Ammon's horn (tissue), 1 donor: Measurements from ENCODE around the gene ENTHD1.
A peak's percentile ranks its signal among the peaks of the same experiment; 100 is the strongest.
"Not testable (repeated sequence)": the region's sequence is repeated elsewhere in the genome, so short reads cannot be mapped to it uniquely, and the experiment has no call there.

ENCODE experiments used
- DNase-seq: peaks from one replicate; pipeline ENCODE4 v3.0.0-alpha.2; 2016; ENCODE audit warnings: low spot score

Gene ENTHD1

DNA sequence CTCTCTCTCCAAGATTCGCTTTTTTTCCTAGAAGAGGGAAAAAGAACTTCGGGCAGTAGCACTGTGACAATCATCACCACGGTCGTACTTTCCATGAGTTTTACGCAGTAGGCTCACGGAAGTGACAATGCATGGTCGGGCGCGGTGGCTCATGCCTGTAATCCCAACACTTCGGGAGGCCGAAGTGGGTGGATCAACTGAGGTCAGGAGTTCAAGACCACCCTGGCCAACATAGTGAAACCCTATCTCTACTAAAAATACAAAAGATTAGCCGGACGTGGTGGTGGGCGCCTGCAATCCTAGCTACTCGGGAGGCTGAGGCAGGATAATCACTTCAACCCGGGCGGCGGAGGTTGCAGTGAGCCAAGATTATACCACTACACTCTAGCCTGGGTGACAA, 30.7 kb upstream of the ENTHD1 start:
- DNase-seq, result no peak

DNA sequence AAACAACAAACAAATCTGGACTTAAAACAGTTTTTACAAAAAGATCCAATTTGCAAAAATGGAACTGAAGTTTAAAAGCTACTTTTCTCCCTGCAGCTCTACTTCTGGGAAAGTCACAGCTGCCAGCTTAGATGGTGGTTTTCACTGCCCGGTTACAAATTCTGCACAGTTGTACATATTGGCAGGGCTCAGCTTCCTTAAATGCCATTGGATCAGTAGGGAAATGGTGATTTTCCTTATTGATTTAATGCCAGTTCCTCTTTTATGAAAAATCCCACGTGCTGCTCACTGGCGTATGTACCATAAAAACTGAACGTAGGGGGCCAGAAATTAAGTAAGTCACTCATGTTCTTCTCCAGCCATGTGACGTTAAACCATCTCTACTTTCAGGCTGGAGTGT, 30.1 kb upstream of the ENTHD1 start:
- DNase-seq, result no peak

DNA sequence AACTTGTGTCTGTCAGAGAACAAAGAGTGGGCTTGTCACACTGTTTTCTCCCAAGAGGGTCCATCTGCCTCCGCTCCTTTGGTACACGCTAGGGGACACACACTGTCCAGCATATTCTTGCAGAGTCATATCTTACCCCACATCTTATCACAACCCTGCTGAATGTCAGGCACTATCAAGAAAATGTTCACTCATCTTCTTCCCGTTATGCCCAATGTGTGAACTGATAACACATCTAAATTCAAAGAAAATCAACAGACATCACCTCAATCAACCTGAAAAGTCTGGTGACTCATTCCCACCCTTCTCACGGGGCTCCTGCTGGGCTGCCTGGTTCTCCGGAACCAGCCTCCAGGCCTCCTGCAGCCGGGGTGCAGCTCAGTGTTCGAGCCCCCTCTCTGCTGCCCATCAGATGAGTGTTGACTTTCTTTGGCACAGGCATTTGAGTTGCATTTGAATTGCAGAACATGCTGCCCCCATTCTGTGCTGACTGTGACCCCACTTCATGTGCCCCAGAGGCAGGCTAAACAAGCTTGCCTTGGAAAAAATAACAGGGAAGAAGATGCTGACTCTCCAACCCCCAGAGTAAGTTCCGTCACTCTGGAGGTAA, 26.7 kb upstream of the ENTHD1 start:
- no peak for DNase-seq

DNA sequence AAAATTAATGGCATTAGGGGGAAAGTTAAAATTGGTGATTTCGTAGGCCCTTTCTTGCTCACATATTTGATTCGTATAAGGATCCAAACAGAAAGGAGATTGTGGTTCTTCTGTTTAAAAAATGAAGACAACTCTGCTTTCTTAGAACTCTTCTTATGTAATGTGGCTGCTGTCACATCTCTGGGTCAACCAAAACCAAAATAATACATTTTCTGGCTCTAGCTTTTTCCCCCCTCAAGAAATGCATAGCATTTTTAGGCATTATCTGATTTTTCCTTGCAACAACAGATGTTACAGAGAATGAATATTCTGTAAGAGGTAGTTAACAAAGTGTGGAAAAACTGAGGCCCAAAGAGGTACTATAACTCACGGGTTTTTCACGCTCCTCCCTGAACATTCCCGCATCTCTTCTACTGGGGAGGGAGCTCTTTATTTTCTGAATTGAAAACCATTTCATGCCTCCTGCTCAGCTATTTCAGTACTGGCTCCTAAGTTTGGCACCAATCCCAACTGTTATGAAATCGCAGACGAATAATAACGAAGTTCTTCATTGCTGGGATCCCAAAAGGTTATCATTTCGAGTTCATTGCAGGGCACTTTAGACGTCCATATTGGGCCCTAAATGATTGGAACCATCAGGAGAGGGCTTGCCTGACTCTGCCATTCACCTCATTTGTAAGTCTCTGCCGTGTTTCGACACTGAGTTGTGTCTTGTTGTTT, 24.4 kb upstream of the ENTHD1 start:
- no peak for DNase-seq

DNA sequence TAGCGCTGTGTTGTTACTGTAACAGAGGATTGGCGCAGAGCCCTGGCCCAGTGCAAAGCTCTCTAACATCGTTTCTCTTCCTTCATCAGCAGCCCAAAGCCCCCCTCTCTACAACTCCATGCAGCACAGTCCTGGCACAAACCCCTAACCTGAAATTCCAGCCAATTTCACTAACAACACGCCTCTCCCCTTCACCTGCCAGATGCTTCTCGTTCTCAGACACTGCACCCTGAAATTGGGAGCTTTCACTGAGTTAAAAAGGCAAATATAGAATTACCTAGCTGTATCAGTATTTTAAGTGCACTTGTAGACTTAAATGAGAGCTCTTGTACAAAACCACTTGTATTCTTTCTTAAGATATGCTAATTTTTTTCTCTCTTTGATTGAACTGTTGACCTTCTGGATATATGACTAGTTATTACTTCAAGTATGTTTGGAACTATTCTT, 23.7 kb upstream of the ENTHD1 start:
- DNase-seq, result no peak

DNA sequence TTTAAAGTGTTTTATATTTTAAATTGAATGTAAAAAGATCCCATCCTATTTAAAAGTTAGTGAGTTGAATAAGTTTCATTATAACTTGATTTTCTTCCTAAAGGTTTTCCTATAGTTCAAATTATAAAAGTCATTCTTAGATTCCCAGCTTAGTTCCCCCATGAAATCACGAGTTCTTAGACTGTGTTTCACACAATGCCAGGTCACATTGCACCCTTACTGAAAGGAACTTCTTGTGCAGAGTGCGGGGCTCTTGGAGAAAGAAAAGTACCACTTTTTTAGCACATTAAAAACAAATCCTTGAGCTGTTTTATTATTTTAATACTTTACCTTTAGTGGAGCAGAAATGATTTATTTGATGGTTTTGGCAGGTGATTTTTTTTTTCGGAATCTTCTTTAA, 22.9 kb upstream of the ENTHD1 start:
- no peak for DNase-seq

DNA sequence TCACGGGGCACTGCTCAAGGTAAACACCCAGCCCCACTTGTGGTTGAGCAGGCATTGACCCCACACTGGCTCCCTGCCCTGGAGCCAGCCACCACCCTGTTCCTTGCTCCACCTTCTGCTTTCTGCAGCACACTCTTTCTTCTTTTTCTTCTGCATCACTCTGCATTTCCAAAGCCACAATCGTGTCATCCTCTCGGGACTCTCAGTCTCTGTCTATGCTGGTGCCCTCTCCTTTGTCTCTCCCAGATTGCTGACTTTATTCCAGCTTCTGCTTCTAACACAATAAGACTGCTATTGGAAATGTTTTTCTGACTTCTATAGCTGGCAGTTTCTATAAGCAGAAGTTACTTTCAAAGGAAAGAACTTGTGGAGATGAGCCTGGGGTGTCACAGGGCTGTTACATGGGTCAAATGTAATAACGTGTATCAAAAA, 21.8 kb upstream of the ENTHD1 start:
- no peak for DNase-seq

DNA sequence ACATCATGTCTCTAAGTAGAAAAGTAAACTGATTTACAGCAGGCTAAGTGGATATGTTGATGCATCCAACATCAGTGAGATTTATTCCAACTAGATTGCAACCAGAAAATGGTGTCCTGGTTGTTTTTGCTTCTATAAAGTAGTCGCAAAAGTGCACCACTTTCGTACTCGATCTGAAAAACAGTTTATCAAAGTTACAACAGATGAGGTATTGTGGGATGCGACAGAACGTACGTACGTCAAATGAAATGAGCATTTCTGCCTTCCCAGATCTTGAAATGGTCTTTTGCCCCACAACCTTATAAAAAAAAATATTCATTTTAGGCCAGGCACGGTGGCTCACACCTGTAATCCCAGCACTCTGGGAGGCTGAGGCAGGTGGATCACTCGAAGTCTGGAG, 21.0 kb upstream of the ENTHD1 start:
- DNase-seq, result no peak

DNA sequence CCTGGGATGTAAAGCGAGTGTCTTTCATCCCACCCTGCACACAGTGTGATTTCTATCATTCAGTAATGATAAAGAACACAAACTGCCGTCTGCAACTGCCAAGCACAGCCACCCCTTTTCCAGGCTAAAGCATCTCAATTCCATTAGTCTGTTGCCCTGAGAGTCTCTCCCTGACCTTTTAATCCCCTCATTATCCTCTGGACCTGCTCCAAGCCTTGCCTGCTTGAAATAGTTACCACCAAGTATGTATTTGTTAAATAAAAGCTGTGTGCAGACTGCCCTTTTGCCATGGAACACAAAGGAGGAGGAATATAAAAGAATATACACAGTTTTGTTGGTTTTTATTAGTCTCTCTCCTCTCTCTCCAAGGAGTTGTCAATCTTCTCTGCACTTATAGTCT, 20.3 kb upstream of the ENTHD1 start:
- DNase-seq, result no peak

DNA sequence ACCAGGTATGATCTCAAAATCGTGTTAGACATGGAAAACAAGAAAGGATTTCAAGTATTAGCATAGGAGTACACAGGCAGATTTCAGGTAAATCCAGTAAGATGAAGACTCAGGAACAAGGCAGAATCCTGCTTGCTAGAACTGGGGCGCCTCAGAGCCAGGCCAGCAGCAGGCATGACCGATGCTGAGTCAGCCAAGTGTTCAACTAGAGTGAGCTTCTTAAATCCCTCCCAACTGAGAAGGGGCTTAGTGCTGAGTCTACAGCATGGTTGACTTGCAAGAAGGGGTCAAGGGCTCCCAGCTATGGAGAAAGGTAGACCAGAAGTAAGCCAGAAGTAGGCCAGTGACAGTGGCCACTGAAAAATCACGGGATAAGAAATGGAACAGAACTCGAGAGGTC, 19.8 kb upstream of the ENTHD1 start:
- no peak for DNase-seq

DNA sequence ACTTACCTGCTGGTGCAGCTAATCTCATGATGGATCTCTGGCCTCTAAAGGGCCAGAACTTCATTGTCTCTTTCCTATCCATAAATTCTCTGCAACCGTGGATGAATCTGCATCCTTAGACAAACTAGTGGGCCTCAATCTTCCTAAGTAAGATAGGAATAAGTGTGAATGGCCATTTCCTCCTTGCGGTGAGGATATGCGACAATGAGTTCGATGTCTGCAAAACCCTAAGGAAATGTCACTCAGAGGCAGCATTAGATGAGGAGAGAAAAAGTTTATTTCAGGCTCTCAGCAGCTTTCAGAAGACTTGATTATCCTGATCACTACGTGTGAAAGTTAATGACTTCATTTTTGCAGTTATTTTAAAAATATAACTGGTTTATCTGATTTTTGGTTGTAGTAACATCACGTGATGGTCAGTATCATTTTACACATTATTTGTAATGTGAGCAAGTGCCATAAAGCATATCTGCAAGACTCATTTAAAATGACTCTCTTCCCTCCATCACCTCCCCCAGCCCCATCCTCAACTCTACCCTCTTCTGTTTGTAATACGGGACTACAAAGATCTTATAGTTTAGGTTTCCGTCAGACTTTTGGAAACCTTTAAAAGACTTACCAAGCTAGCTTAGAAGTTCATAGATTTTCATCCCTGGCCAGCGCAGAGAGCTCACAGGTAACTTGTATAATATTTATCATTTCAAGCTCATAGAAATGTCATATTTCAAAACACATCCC, 17.5 kb upstream of the ENTHD1 start:
- no peak for DNase-seq

DNA sequence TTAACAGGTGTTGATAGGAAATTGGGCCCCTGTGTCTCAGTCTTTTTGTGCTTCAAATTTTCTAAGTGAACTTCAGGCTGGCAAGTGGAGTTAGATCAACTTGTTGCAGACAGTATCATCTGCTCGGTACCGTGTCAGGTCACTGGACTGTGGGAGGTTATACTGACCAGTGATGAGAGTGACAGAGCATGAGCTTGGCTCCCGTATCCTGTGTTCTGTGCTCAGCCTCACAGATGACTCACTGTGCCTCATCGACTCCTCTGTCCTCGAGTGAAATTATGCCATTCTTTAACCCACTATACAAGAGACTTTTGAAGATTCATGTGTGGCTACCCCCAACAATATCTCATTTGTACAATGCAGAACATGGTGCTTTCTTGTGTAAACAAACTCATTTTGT, 15.2 kb upstream of the ENTHD1 start:
- no peak for DNase-seq

DNA sequence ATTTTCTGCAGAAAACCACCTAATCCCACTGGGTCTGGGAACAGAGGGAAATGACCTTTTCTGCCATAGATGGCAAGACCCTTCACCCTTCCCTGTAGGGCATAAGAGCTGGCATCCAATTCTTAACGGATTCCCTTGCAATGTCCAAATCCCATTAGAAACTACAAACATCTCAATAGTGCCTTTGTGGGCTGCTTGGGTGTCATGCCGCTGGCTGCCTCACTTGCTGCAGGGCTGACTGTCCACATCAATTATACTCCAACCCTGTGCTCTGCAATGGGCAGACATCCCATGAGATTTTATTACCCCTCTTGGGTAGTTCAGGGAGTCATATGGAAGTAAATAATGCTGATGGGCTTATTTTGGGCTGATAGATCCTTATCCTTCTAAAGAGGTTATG, 14.6 kb upstream of the ENTHD1 start:
- DNase-seq, result no peak

DNA sequence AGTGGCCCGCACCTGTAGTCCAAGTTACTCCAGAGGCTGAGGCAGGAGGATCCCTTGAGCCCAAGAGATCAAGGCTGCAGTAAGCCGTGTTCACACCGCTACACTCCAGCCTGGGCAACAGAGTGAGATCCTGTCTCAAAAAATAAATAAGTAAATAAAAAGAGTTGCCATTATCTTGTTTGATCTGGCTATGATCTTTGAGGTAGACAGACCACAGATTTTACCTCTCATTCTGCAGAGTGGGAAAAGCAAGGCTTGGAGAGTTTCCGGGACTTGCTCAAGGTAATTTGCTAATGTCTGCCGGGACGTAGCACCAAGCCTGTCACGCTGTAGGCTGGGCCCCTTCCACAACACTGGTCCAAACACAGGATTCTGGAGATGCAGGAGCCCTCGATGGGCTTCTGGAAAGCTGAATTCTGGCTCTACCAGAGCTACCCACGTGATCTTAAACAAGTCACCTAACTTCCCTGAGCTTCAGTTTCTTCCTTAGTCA, 14.1 kb upstream of the ENTHD1 start:
- no peak for DNase-seq

DNA sequence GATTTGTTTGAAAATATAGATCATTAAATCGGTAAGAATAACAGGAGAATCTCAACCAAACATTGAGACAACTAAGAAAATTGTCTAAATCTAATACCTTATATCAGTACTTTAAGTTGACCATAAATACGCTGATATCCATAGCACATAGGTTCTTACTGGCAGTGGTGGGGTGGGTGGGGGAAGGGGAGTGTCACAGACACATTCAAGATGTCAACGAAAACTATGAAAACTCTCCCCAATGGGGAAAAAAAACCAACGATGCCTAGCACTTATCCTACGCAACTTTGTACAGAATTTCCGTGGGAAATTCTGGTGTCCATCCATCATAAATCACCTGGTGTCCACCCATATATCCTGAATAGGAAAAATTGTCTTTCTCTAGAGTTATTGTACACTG, 13.5 kb upstream of the ENTHD1 start:
- no peak for DNase-seq

DNA sequence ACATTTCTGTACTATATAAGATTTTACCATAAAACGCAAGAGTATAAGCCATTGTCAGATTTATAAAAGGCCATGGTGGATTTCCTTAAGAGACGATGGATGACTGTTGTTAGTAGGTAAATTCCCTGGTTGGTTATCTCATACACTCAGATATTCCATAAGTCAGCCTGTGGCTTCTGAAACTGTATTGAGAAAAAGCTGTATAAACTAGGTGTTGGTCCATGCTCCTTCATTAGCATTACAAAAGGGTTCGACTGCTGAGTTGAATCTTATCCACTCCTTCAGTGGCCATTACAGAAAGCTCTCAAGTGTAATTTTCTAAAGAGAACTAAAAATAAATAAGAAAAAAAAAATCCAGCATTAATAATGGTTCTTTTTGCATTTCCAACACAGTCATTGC, 12.6 kb upstream of the ENTHD1 start:
- no peak for DNase-seq

DNA sequence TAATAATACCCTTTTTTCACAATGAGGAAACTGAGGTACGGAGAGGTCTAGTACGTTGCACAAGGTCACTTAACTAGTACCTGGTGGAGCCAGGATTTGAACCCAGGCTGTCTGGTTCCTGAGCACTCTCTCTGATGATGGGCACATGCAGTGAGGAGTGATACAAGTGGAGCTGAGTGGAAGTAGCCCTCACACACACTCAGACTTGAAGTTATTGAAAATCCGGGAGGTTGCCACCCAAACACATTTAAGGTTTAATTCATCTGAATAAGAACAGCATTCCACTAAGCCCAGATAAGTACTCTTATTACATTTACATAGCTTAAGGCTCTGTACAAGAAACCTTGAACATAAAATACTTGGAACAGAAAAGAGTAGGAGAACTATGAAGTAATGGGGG, 12.1 kb upstream of the ENTHD1 start:
- DNase-seq, result no peak

DNA sequence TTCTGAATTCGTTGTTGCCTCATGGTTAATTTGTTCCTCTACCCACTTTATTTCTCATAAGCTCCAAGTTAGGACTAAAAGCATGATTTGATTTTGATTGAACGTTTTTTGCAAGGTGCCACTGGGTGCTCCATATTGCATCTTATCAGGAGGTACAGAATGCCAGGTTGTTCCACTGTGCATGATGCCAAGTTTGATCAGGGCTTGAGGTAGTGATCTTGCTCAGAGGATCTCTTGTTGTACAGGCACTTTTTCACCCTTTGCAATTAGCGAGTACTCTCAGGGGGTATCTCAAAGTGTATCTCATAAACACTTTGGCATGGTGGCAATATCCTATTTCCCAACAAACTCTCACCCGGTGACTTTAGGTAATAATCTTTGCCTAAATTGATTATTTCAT, 11.3 kb upstream of the ENTHD1 start:
- DNase-seq, result no peak

DNA sequence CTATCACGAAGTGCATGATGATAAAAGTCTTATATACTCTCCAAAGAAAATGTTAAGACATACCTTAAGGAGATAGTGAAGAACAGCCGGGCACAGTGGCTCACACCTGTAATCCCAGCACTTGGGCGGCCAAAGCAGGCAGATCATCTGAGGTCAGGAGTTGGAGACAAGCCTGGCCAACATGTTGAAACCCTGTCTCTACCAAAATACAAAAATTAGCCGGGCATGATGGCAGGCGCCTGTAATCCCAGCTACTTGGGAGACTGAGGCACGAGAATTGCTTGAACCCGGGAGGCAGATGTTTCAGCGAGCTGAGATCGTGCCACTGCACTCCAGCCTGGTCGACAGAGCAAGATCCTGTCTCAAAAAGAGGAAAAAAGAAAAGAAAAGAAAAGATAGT, 10.5 kb upstream of the ENTHD1 start:
- DNase-seq, result not testable (repeated sequence)

DNA sequence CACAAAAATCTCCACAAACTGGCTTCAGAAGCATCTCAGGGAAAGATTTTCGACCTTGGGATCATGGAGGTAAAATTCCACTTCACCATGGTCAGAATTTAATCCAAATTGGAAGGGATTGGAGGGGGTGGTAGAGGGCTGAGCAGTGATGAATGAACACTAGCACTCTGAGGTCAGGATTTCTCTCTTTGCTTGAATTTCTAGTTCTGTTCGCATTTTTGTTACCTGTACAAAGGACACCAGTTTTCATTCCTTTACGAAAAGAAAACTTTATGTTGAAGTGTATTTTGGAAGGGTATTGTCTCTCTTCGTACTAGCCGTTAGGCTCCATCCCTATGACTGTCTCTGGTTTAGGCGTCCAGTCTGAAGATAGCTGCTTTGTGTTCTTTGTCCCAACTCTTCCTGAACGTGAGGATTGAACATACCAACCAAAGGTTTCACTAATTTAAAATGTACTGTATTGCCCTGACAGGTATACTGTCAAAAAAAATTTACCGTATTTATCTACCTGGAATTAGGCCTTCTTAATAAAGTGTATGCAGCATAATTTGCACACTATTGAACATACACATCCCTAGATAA, 8.1 kb upstream of the ENTHD1 start:
- no peak for DNase-seq

DNA sequence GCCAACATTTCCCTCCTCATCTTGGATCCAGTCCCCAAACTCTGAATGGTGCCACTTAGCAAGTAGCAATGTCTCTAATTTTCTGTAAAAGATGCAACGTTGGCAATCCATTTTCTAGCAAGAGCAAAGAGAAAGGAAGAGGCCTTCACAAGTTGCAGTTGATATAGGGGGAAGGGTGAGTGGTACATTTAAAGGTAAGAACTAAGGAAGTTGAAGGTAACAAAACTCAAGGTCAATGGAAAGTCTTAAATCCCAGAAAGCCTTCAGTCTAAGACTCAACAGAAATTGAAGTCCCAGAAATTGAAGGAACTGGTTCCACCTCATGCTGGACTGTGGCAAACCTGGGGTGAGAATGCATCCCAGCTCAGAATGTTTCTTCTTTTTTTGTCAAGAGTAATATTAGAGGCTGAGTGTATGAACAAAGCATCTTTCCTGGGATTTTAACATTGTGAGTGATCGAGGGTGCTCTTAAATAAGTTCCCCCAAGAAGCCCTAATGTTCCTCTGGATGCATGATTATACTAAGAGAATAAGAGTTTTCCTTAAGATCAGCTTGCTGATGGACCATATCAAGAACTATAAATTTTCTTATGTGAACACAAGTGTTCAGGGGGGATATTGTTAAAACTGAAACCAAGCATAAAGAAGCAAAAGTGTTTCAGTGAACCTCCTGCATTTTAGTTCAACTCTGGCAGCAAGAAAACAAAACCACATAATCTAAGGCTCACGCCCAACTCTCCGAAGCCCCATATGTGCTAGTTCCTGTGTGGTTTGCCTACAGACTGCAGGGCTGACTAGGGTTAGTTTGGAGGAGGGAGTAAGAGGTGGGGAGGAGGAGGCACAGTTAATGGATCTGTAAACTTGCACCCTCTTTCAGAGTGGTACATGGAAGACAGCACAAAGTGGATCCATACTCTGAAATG, 7.0 kb upstream of the ENTHD1 start, which contains the start of gene GRAP2:
Gene GRAP2 (plus strand): TSS at position 779 of the 922 bp plus-strand sequence. CDS start 46,023 bp downstream, outside the sequence.
- DNase-seq, result peak; percentile 9

DNA sequence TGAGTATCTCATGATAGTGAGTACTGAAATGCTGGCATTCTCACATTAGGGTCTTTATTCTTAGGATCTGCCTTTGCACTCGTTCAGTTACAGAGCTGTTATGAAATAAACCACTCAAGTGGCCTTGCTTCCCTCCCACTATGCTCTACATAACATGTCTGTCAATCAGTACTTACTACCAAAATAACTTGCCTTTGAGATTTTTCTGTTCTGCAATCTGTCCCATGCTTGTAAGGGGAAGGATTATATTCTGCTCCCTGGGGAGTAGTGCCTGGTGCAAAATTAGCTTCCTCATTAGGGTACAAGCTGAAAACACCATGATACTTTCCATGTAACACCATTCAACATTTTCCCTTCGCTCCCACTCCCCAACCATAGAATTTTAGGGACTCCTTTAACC, 5.4 kb upstream of the ENTHD1 start:
- peak; percentile 35 for DNase-seq
